ENCODE data around the gene RASGRP2. TPM values are rescaled to one million over a fixed set of nuclear protein-coding genes. Genes with fewer than 3 reads are reported as not detected.

RASGRP2 gene
- total RNA-seq, 1 donor from 2014 or later: 12.0 TPM

GRCh38 chr11:64784813-64785581 is 41.1 kb upstream of the RASGRP2 start:
- Histone ChIP-seq H3K4me3 (ENCODE audit: low read length in 3 of 3) (no peak overlapping the region), H3K9me3 (ENCODE audit: control insufficient read depth in 3 of 3, low read length in 3 of 3) (no peaks in the 10 kb centered on the region), H3K36me3 (ENCODE audit: control insufficient read depth in 3 of 3, insufficient read depth in 3 of 3, low read length in 3 of 3) (peaks cover 0 to 5% (median under 1%) of the 10 kb centered on the region in 3 donors), H3K27ac (ENCODE audit: low read depth, low read length) (no peak overlapping the region), H3K4me1 (ENCODE audit: control insufficient read depth in 3 of 3, insufficient read depth in 3 of 3, low read length in 3 of 3) (peaks cover 0 to 3% (median 0%) of the 10 kb centered on the region in 3 donors), H3K9ac (ENCODE audit: low read depth in 1 of 3, low read length in 3 of 3) (no peak overlapping the region), H3K27me3 (ENCODE audit: control insufficient read depth in 3 of 3, insufficient read depth in 3 of 3, low read length in 3 of 3) (no peaks in the 10 kb centered on the region)

- Histone ChIP-seq H3K4me3 (ENCODE audit: low read length in 3 of 3) (peak within 1 kb of the TSS; percentile 85 to 97 (median 89)), H3K27ac (ENCODE audit: low read depth, low read length) (peak within 1 kb of the TSS; percentile 98), H3K27me3 (ENCODE audit: control insufficient read depth in 3 of 3, insufficient read depth in 3 of 3, low read length in 3 of 3) (no peaks in the 10 kb centered on the region), H3K36me3 (ENCODE audit: control insufficient read depth in 3 of 3, insufficient read depth in 3 of 3, low read length in 3 of 3) (peaks cover 13 to 34% (median 30%) of the 10 kb centered on the region in 3 donors), H3K9me3 (ENCODE audit: control insufficient read depth in 3 of 3, low read length in 3 of 3) (no peaks in the 10 kb centered on the region), H3K9ac (ENCODE audit: low read depth in 1 of 3, low read length in 3 of 3) (peak within 1 kb of the TSS; percentile 92 to 95 (median 94)), H3K4me1 (ENCODE audit: control insufficient read depth in 3 of 3, insufficient read depth in 3 of 3, low read length in 3 of 3) (peaks cover 33 to 43% (median 35%) of the 10 kb centered on the region in 3 donors)
Measured at GRCh38 chr11:64778473-64779298, 34.7 kb upstream of the RASGRP2 start, which contains the start of gene SF1. SF1 (minus strand) TSS chr11:64778542; CDS start chr11:64778392, 150 bp downstream.

- Histone ChIP-seq H3K36me3 (ENCODE audit: control insufficient read depth in 3 of 3, insufficient read depth in 3 of 3, low read length in 3 of 3) (peaks cover 17 to 39% (median 35%) of the 10 kb centered on the region in 3 donors), H3K27me3 (ENCODE audit: control insufficient read depth in 3 of 3, insufficient read depth in 3 of 3, low read length in 3 of 3) (no peaks in the 10 kb centered on the region), H3K9me3 (ENCODE audit: control insufficient read depth in 3 of 3, low read length in 3 of 3) (no peaks in the 10 kb centered on the region), H3K9ac (ENCODE audit: low read depth in 1 of 3, low read length in 3 of 3) (peak overlapping the region; percentile 88 to 95 (median 94)), H3K4me3 (ENCODE audit: low read length in 3 of 3) (peak overlapping the region; percentile 63 to 75 (median 74)), H3K4me1 (ENCODE audit: control insufficient read depth in 3 of 3, insufficient read depth in 3 of 3, low read length in 3 of 3) (peaks cover 38 to 48% (median 40%) of the 10 kb centered on the region in 3 donors), H3K27ac (ENCODE audit: low read depth, low read length) (peak overlapping the region; percentile 98)
Measured at GRCh38 chr11:64778223-64778472, 34.2 kb upstream of the RASGRP2 start.

- Histone ChIP-seq H3K4me1 (ENCODE audit: control insufficient read depth in 3 of 3, insufficient read depth in 3 of 3, low read length in 3 of 3) (peaks cover 43 to 53% (median 45%) of the 10 kb centered on the region in 3 donors), H3K36me3 (ENCODE audit: control insufficient read depth in 3 of 3, insufficient read depth in 3 of 3, low read length in 3 of 3) (peaks cover 22 to 44% (median 40%) of the 10 kb centered on the region in 3 donors), H3K9me3 (ENCODE audit: control insufficient read depth in 3 of 3, low read length in 3 of 3) (no peaks in the 10 kb centered on the region), H3K4me3 (ENCODE audit: low read length in 3 of 3) (peak overlapping the region; percentile 85 to 97 (median 89)), H3K9ac (ENCODE audit: low read depth in 1 of 3, low read length in 3 of 3) (peak overlapping the region; percentile 92 to 95 (median 94)), H3K27ac (ENCODE audit: low read depth, low read length) (peak overlapping the region; percentile 98), H3K27me3 (ENCODE audit: control insufficient read depth in 3 of 3, insufficient read depth in 3 of 3, low read length in 3 of 3) (no peaks in the 10 kb centered on the region)
Measured at GRCh38 chr11:64777449-64778222, 33.7 kb upstream of the RASGRP2 start.

DNA sequence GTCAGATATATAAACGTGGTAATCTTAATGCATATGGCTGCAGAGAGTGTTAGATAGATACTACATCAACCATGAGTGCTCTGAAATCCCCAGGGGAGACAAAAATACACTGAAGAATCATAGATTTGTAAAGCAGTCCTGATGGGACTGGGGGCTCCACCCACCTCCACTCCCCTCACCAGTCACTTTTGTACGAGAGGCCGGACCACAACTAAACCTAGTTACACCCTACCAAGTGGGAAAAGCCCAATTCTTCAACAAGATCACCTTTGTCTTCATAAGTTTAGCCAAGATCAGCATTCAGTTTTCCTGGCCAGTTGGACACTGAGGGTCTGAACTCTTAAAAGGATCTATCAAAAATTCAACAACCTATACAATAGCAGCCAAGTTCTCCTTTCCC is 32.9 kb upstream of the RASGRP2 start:
- H3K27me3 ChIP-seq (ENCODE audit: control insufficient read depth in 3 of 3, insufficient read depth in 3 of 3, low read length in 3 of 3): no peaks in the 10 kb centered on the region
- no peaks in the 10 kb centered on the region for H3K9me3 ChIP-seq (ENCODE audit: control insufficient read depth in 3 of 3, low read length in 3 of 3)
- peaks cover 26 to 51% (median 48%) of the 10 kb centered on the region in 3 donors for H3K36me3 ChIP-seq (ENCODE audit: control insufficient read depth in 3 of 3, insufficient read depth in 3 of 3, low read length in 3 of 3)
- H3K4me1 ChIP-seq (ENCODE audit: control insufficient read depth in 3 of 3, insufficient read depth in 3 of 3, low read length in 3 of 3): peaks cover 49 to 60% (median 51%) of the 10 kb centered on the region in 3 donors
- H3K27ac ChIP-seq (ENCODE audit: low read depth, low read length): peak overlapping the region; percentile 10
- H3K9ac ChIP-seq (ENCODE audit: low read depth in 1 of 3, low read length in 3 of 3): peak overlapping the region; percentile 77 to 92 (median 88)
- H3K4me3 ChIP-seq (ENCODE audit: low read length in 3 of 3): peak overlapping the region; percentile 85 to 97 (median 89)

DNA sequence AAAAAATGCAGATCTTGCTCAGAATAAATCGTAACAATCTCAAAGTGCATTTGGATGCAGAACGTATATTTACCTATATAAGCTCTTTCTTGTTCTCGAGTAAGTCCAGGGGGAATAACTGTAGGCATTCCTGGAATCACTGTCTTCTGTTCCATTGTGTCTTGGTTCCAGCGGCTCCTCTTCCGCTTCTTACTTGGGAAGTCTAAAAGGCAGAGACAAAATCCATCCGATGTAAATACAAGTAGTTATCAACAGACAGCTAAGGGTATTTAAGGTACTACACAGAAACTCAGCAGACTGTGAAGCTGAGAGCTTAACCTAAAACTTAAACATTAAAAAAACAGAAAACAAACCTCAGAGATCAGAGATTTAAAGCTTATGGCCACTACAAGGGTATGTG is 32.5 kb upstream of the RASGRP2 start:
- Histone ChIP-seq H3K4me3 (ENCODE audit: low read length in 3 of 3) (peak overlapping the region; percentile 85 to 97 (median 89)), H3K9ac (ENCODE audit: low read depth in 1 of 3, low read length in 3 of 3) (peak overlapping the region in 2 of 3 donors; percentile 77 to 88), H3K9me3 (ENCODE audit: control insufficient read depth in 3 of 3, low read length in 3 of 3) (no peaks in the 10 kb centered on the region), H3K36me3 (ENCODE audit: control insufficient read depth in 3 of 3, insufficient read depth in 3 of 3, low read length in 3 of 3) (peaks cover 27 to 56% (median 52%) of the 10 kb centered on the region in 3 donors), H3K27me3 (ENCODE audit: control insufficient read depth in 3 of 3, insufficient read depth in 3 of 3, low read length in 3 of 3) (no peaks in the 10 kb centered on the region), H3K27ac (ENCODE audit: low read depth, low read length) (peak overlapping the region; percentile 10), H3K4me1 (ENCODE audit: control insufficient read depth in 3 of 3, insufficient read depth in 3 of 3, low read length in 3 of 3) (peaks cover 54 to 63% (median 55%) of the 10 kb centered on the region in 3 donors)

DNA sequence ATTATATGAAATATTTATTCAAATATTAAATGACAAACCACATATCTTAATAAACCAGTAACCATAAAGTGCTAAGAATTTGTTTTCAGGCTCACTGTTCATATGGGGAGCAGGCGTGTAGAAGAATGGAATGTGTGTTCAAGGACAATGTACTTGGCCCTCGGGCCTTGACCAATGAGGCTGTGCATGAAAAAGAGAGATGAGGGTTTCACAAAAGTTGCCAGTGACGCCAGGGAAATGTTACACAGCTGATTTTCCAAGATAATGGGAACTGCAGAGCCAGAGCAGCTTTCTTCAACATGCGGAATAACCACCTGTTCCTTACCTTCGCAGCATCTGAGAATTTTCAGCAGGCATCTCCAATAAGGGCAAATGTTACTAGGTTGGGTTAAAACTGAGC is 30.2 kb upstream of the RASGRP2 start:
- no peaks in the 10 kb centered on the region for H3K27me3 ChIP-seq (ENCODE audit: control insufficient read depth in 3 of 3, insufficient read depth in 3 of 3, low read length in 3 of 3)
- peaks cover 51 to 60% (median 57%) of the 10 kb centered on the region in 3 donors for H3K4me1 ChIP-seq (ENCODE audit: control insufficient read depth in 3 of 3, insufficient read depth in 3 of 3, low read length in 3 of 3)
- peaks cover 48 to 78% (median 75%) of the 10 kb centered on the region in 3 donors for H3K36me3 ChIP-seq (ENCODE audit: control insufficient read depth in 3 of 3, insufficient read depth in 3 of 3, low read length in 3 of 3)
- H3K27ac ChIP-seq (ENCODE audit: low read depth, low read length): no peak overlapping the region
- no peaks in the 10 kb centered on the region for H3K9me3 ChIP-seq (ENCODE audit: control insufficient read depth in 3 of 3, low read length in 3 of 3)
- H3K4me3 ChIP-seq (ENCODE audit: low read length in 3 of 3): peak overlapping the region in 1 of 3 donors; percentile 28
- peak overlapping the region in 1 of 3 donors; percentile 1 for H3K9ac ChIP-seq (ENCODE audit: low read depth in 1 of 3, low read length in 3 of 3)

DNA sequence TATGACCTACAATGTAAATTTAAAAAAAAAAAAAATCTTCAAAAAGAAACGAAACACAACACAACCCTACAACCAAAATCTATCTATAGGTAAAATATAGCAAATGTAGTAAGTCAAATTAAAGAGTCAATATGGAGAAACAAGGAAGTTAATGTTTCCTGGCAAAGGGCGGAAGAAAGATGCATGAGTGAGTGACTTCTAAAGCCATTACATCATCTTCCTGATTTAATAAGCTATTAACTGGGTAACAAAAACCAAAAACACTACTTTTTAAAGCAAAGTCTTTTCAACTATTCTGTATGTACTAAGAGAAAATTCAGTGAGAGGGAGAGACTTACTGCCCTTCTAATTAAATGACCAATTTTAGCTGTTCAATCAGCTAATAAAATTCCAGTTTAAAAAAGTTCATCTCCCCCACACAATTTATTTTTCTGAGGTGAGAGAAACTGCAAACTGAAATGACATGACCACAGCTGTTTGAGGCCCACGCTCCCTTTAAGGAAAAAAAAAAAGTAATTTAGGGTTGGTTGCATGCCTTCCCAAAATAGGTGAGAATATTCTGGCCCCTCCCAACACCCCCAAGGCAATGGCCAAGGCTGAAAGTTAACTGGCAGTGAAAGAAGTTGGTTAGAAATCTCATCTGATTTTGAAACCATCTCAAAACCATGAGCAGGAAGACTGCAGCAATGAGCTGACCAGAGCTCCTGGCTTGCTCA is 28.5 kb upstream of the RASGRP2 start:
- Histone ChIP-seq H3K27ac (ENCODE audit: low read depth, low read length) (no peak overlapping the region), H3K4me1 (ENCODE audit: control insufficient read depth in 3 of 3, insufficient read depth in 3 of 3, low read length in 3 of 3) (peaks cover 59 to 70% (median 62%) of the 10 kb centered on the region in 3 donors), H3K9me3 (ENCODE audit: control insufficient read depth in 3 of 3, low read length in 3 of 3) (no peaks in the 10 kb centered on the region), H3K27me3 (ENCODE audit: control insufficient read depth in 3 of 3, insufficient read depth in 3 of 3, low read length in 3 of 3) (no peaks in the 10 kb centered on the region), H3K36me3 (ENCODE audit: control insufficient read depth in 3 of 3, insufficient read depth in 3 of 3, low read length in 3 of 3) (peaks cover 65 to 95% (median 91%) of the 10 kb centered on the region in 3 donors), H3K9ac (ENCODE audit: low read depth in 1 of 3, low read length in 3 of 3) (peak overlapping the region in 2 of 3 donors; percentile 11 to 25), H3K4me3 (ENCODE audit: low read length in 3 of 3) (no peak overlapping the region)

DNA sequence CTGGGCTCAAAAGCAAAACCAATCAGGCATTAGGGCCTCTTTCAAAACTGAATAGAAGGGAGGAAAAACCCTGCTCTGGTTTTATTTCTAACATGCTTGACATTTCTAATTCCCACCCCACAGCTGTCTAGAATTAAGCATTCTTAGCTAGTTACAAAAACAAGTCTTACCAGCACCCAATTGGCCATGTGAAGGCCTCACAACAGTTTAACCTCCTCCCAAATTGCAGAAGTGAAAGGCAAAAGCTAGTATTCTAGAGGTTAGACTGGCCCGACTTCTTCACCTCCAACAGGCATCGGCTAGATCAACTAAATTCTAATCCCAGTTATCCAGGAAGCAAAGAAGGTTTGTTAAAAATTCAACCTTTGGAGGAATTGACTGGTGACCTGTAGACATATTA is 27.9 kb upstream of the RASGRP2 start:
- Histone ChIP-seq H3K27me3 (ENCODE audit: control insufficient read depth in 3 of 3, insufficient read depth in 3 of 3, low read length in 3 of 3) (no peaks in the 10 kb centered on the region), H3K9ac (ENCODE audit: low read depth in 1 of 3, low read length in 3 of 3) (peak overlapping the region in 1 of 3 donors; percentile 11), H3K4me1 (ENCODE audit: control insufficient read depth in 3 of 3, insufficient read depth in 3 of 3, low read length in 3 of 3) (peaks cover 61 to 70% (median 62%) of the 10 kb centered on the region in 3 donors), H3K9me3 (ENCODE audit: control insufficient read depth in 3 of 3, low read length in 3 of 3) (no peaks in the 10 kb centered on the region), H3K36me3 (ENCODE audit: control insufficient read depth in 3 of 3, insufficient read depth in 3 of 3, low read length in 3 of 3) (peaks cover 69 to 96% (median 94%) of the 10 kb centered on the region in 3 donors), H3K27ac (ENCODE audit: low read depth, low read length) (no peak overlapping the region), H3K4me3 (ENCODE audit: low read length in 3 of 3) (no peak overlapping the region)
